Fibroblast of peridontal ligament (primary cell): Measurements from ENCODE around the gene BCL3.
"Not testable (repeated sequence)": the region's sequence is repeated elsewhere in the genome, so short reads cannot be mapped to it uniquely, and the experiment has no call there.

Experiments used
- DNase-seq: peaks from one replicate; pipeline ENCODE4 v3.0.0-alpha.2; 2010; ENCODE audit errors: extremely low read depth

Gene BCL3

GRCh38 chr19:44720945-44721344 lies 27.6 kb upstream of the BCL3 start:
- DNase-seq: no peak

GRCh38 chr19:44721369-44721768 lies 27.1 kb upstream of the BCL3 start:
- DNase-seq: not testable (repeated sequence)

GRCh38 chr19:44722131-44723121 lies 26.1 kb upstream of the BCL3 start:
- no peak for DNase-seq

- DNase-seq: no peak
These were observed 25.1 kb upstream of the BCL3 start for GRCh38 chr19:44723299-44723951.

- peak; percentile 82 for DNase-seq
These were observed 24.6 kb upstream of the BCL3 start for GRCh38 chr19:44723952-44724319.

GRCh38 chr19:44725251-44725650 lies 23.3 kb upstream of the BCL3 start:
- no peak for DNase-seq

GRCh38 chr19:44725684-44726083 lies 22.8 kb upstream of the BCL3 start:
- DNase-seq: no peak

GRCh38 chr19:44726465-44726864 lies 22.0 kb upstream of the BCL3 start:
- DNase-seq: no peak

- no peak for DNase-seq
These were observed 20.3 kb upstream of the BCL3 start for GRCh38 chr19:44728178-44728577.

GRCh38 chr19:44729516-44730033 lies 18.9 kb upstream of the BCL3 start:
- no peak for DNase-seq

- no peak for DNase-seq
These were observed 17.4 kb upstream of the BCL3 start for GRCh38 chr19:44731081-44731480.

GRCh38 chr19:44731622-44732021 lies 16.9 kb upstream of the BCL3 start:
- no peak for DNase-seq

GRCh38 chr19:44732235-44733014 lies 16.1 kb upstream of the BCL3 start:
- DNase-seq: no peak

- DNase-seq: no peak
These were observed 14.2 kb upstream of the BCL3 start for GRCh38 chr19:44734357-44734756.

- no peak for DNase-seq
These were observed 13.5 kb upstream of the BCL3 start for GRCh38 chr19:44735011-44735410.

GRCh38 chr19:44737238-44738071 lies 11.1 kb upstream of the BCL3 start:
- DNase-seq: peak; percentile 84

GRCh38 chr19:44738136-44738535 lies 10.4 kb upstream of the BCL3 start:
- DNase-seq: no peak

GRCh38 chr19:44738603-44739558 lies 9.6 kb upstream of the BCL3 start:
- no peak for DNase-seq

- no peak for DNase-seq
These were observed 8.1 kb upstream of the BCL3 start for GRCh38 chr19:44740351-44740824.

GRCh38 chr19:44741258-44741731 lies 7.2 kb upstream of the BCL3 start:
- DNase-seq: no peak
